ENCODE results near the gene PTPRD.

PTPRD gene

GRCh38 chr9:10045598-10045997 lies 567.2 kb downstream of the PTPRD start:
- no peak for DNase-seq

GRCh38 chr9:10041726-10042229 lies 571.0 kb downstream of the PTPRD start:
- no peak for DNase-seq

GRCh38 chr9:10036095-10036494 lies 576.7 kb downstream of the PTPRD start:
- DNase-seq = no peak

GRCh38 chr9:10032166-10032565 lies 580.6 kb downstream of the PTPRD start:
- DNase-seq = no peak

- DNase-seq = no peak
Observed at GRCh38 chr9:10026443-10026984, 586.3 kb downstream of the PTPRD start.

GRCh38 chr9:10015755-10016154 lies 597.0 kb downstream of the PTPRD start:
- DNase-seq = no peak

- no peak for DNase-seq
Observed at GRCh38 chr9:10014889-10015288, 597.9 kb downstream of the PTPRD start.

GRCh38 chr9:10009401-10009800 lies 603.4 kb downstream of the PTPRD start:
- DNase-seq = no peak

GRCh38 chr9:10008101-10008799 lies 604.6 kb downstream of the PTPRD start:
- no peak for DNase-seq

GRCh38 chr9:10007356-10007755 lies 605.4 kb downstream of the PTPRD start:
- DNase-seq = no peak

GRCh38 chr9:10005206-10005605 lies 607.6 kb downstream of the PTPRD start:
- DNase-seq = no peak

- no peak for DNase-seq
Observed at GRCh38 chr9:10003047-10003446, 609.8 kb downstream of the PTPRD start.

- no peak for DNase-seq
Observed at GRCh38 chr9:10000669-10001068, 612.1 kb downstream of the PTPRD start.

- DNase-seq = no peak
Observed at GRCh38 chr9:9998491-9999287, 614.1 kb downstream of the PTPRD start.

- no peak for DNase-seq
Observed at GRCh38 chr9:9997585-9997984, 615.2 kb downstream of the PTPRD start.

GRCh38 chr9:9996259-9996658 lies 616.5 kb downstream of the PTPRD start:
- no peak for DNase-seq

GRCh38 chr9:9992936-9993335 lies 619.9 kb downstream of the PTPRD start:
- DNase-seq = no peak

GRCh38 chr9:9973062-9973461 lies 639.7 kb downstream of the PTPRD start:
- DNase-seq = no peak

GRCh38 chr9:9970514-9970913 lies 642.3 kb downstream of the PTPRD start:
- DNase-seq = no peak

GRCh38 chr9:9963841-9964240 lies 649.0 kb downstream of the PTPRD start:
- no peak for DNase-seq

GRCh38 chr9:9961934-9962333 lies 650.9 kb downstream of the PTPRD start:
- no peak for DNase-seq

GRCh38 chr9:9961487-9961886 lies 651.3 kb downstream of the PTPRD start:
- DNase-seq = no peak

GRCh38 chr9:9951556-9952160 lies 661.1 kb downstream of the PTPRD start:
- no peak for DNase-seq

GRCh38 chr9:9950813-9951212 lies 662.0 kb downstream of the PTPRD start:
- no peak for DNase-seq
